GM10266 (cell line): ENCODE results near the gene HOXB6.

Experiments
- DNase-seq: peaks from one replicate; pipeline ENCODE4 v3.0.0; 2012; ENCODE audit errors: extremely low spot score
- TF ChIP-seq, protein P1 (sequence below): IDR thresholded peaks from 2 replicates; pipeline ENCODE4 v1.5.1; 2012; ENCODE audit warnings: mild to moderate bottlenecking, low read depth; ENCODE audit not compliant: control insufficient read depth, insufficient read depth; ENCODE audit errors: missing control alignments

The HOXB6 gene

DNA sequence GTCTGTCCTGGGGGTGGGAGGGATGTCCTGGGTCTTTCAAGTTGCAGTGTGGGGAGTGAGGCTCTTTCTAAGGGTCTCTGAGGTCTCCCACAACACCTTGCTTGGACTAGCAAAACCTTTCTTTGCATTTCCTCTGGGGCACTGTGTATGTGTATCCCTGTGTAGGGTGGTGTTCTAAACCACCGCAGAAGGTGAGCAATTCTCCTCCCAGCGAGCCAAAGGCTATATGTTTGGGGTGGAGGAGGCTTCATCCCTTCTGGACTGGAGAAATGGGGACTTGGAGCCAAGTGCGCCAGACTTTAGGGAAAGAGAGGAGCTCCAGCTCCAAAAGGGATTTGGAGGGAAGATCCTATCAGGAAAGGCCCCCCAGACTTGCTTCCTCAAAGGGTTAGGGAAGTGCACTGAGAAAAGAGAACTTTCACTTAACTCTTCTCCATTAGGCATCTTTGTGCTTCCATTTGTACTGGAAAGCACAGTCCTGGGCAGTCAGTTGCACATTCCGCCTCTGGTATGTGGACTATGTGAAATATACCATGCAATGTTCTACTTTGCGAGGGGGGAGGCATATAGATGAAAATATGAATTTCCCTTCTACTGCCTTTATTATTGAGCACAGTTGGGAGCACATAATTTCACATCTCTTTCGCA is 40.2 kb upstream of the HOXB6 start:
- peak; percentile 13 for DNase-seq
- TF ChIP-seq, protein P1, sequence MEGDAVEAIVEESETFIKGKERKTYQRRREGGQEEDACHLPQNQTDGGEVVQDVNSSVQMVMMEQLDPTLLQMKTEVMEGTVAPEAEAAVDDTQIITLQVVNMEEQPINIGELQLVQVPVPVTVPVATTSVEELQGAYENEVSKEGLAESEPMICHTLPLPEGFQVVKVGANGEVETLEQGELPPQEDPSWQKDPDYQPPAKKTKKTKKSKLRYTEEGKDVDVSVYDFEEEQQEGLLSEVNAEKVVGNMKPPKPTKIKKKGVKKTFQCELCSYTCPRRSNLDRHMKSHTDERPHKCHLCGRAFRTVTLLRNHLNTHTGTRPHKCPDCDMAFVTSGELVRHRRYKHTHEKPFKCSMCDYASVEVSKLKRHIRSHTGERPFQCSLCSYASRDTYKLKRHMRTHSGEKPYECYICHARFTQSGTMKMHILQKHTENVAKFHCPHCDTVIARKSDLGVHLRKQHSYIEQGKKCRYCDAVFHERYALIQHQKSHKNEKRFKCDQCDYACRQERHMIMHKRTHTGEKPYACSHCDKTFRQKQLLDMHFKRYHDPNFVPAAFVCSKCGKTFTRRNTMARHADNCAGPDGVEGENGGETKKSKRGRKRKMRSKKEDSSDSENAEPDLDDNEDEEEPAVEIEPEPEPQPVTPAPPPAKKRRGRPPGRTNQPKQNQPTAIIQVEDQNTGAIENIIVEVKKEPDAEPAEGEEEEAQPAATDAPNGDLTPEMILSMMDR = no peak

DNA sequence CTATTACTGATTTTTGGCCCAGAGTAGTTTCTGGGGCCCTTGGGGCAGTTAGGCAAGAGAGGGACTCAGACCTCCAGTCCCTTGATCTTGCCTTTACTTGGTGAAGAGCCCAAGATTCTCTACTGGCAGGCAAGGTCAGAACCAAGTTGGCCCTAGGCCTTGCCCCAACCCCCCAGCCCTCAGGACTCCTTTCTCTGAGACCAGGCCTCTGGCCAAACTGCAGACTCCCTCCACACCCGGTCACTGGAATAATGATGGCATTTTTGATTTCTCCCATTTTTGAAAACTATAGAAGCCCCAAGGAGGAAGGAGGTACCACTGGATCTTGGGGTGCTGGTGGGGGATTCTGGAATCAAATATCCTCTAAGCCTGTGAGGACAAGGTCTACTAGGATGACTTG is 39.4 kb upstream of the HOXB6 start:
- TF ChIP-seq, protein P1 = no peak
- no peak for DNase-seq

DNA sequence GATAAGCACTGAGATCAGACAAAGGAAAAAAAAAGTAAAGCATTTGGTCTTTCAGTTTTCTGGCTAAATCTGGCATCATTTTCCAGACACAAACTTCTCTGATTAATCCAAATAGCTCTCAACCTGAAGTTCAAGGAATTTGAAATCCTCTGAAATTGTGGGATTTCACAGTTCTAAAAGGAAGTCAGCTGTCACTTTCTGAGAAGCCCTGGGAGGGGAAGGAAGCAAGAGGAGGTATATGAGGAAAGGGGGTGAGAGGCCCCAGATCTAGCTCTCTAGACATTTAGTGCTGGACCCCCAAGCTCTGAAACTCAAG is 38.9 kb upstream of the HOXB6 start:
- no peak for DNase-seq
- TF ChIP-seq, protein P1 = no peak

DNA sequence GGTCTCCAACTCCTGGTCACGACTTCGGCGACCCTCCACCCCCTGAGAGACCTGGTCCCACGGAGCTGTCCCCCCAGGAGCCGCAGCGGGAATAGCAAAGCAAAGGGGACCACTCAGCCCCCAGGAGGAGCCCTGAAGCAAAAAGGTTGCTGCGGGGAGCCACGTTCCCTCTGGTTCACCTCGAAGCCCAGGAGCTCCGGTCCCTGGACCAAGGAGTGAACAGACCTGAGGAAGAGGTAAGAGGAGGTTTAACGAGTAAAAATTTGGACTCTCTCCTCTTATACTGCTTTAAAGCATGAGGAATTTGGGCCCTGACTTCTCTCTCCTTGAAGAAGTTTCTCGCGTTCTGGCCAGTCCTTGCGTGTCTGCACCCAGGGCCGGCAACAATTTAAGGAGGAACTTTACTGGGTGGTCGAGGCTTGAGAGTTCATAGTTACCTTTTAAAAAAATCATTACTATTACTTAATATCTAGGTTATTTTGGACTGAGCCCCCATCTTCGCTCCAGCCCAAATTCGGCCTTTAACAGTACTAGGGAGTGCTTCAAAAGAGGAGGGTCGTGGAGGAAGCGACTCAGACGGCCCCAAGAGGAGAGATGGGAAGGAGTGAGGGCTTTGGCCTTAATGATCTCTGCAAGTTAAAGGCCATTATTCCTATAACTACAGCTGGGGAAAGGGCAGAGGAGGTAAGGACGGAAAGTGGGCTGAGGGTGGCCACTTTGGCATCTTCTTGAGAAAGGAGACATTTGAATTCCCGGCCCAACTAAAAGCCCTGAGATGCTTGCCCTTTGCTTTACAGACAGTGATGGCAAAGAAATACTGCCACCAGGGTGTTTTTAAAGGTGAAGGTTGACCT is 38.3 kb upstream of the HOXB6 start:
- TF ChIP-seq, protein P1 = no peak
- DNase-seq = no peak

DNA sequence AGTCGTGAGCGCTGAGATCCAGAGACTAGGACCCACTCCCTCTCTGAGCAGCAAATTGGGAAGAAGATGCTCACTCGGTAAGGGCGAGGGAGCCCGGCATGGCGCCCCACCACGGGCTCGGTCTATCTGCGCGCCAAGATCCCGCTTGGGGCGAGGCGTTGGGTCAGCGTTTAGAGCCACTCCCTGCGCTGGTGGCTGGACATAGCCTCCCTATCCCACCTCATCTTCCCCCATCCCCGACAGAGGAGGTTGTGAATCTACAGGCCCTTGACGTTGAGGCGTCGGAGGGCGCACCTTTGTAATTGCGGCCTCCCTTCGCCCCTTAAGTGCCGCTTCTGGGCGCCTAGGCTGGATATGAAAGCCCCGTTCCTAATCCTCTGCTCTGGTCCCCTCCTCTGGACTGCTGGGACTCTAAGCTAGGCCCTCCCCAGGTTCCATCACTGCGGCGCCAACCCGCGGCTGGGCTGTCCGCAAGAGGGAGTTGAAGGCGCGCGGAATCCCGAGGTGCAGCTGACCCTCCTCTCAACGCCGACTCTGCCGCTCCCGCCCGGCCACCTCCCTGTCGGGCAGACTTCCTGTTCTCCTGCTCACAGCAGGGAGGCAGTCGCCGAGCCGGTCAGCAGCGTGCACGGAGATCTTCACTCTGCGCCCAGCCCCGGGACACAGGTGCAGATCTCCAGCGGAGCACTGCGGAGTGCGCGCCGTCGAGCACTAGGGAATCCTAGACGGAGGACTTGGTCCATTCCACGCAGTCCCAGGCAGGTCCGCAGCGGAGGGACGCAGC is 37.5 kb upstream of the HOXB6 start:
- no peak for DNase-seq
- TF ChIP-seq, protein P1 = no peak

DNA sequence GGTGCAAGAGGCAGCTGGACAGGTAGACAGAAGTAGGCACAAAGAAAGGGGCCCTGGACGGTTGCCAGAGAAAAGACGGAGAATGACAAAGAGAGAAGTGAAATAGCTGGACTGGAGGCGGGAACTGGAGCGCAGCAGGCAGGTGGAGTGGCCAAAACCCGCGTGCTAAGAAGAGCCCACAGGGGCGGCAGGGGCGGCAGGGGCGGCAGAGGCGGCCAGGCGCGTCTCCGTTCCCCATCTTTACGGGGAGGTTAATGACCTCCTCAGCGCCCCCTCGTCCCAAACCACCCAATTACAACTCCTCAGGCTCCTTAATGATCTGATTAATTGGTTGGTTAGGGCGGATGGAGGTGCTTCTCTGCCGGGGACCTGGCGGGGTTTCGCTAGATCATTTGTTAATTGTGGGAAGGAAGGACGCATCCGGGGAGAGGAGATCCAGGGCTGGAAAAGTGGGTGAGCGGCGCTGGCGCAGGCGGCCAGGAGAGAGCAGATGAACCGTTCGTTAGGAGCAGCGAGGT is 36.8 kb upstream of the HOXB6 start:
- TF ChIP-seq, protein P1 = no peak
- no peak for DNase-seq
